ENCODE measurements around the gene TBC1D21. TPM values are rescaled to one million over a fixed set of nuclear protein-coding genes. Genes with fewer than 3 reads are reported as not detected.

TBC1D21 gene
- total and polyA plus RNA-seq, 2 of the 8 experiments (the other 6 are each of a cell fraction or from before 2014, with no cell fraction given): not detected

DNA sequence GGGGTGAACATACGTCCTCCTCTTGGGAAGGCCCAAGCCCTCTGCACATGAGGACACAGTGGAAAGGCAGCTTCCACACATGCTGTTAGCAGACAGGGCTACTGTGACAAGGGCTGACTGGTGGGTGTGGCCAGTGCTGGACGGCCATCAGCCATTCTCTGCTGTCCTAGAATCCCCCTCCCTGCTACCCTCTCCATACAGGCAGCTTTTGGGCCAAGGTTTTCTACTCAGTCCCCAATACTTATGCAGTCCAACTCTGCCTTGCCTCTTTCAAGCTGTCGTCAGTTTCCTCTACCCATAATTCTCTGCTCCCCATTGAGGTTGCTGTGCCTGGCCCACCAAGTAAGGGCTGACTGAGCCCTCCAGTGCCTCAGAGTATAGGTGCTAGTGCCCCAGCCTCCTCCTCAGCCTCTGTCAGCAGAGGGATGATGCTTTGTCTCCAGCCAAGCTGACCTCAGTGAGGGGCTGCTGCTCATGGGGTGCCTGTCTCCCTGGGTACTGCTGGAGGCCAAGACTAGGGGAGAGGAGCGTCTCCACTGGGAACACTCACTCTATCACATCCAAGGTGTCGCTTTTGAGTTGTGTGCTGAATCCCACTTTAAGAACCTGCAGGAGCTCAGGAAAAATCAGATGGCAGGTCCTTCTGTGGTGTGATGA is 55.7 kb downstream of the TBC1D21 start:
- Histone ChIP-seq H3K9me3 (ENCODE audit: insufficient read depth in 2 of 2, low read depth in 1 of 2, low read length in 1 of 2) (no peaks in the 10 kb centered on the region), H2BK15ac (ENCODE audit: low read length) (no peak overlapping the region), H3K4me1 (replicated peaks in 1 of 4; ENCODE audit: control insufficient read depth in 3 of 4, insufficient read depth in 4 of 4, low read length in 3 of 4) (peaks cover 0 to 20% (median 16%) of the 10 kb centered on the region in 4 experiments; a peak in 6 of 7 replicates), H4K91ac (replicated peaks; ENCODE audit: insufficient read length, low read length) (no peak overlapping the region), H3K79me1 (ENCODE audit: low read depth, low read length) (no peaks in the 10 kb centered on the region; the same call in 1 of the 2 replicates), H3K18ac (ENCODE audit: extremely low read depth, low read length) (0 out of 2 replicates have a peak overlapping the region, but pooled peaks have one; percentile 0), H4K8ac (ENCODE audit: extremely low read depth, insufficient read depth, low read length) (no peak overlapping the region), H4K20me1 (replicated peaks in 1 of 2; ENCODE audit: control insufficient read depth in 1 of 2, insufficient read depth in 2 of 2, low read length in 2 of 2) (peaks cover 0 to 7% of the 10 kb centered on the region in 2 experiments), H3K27ac (ENCODE audit: low read depth, low read length) (no peak overlapping the region), H3K36me3 (ENCODE audit: control insufficient read depth in 2 of 4, insufficient read depth in 4 of 4, low read length in 3 of 4) (no peaks in the 10 kb centered on the region), H3K4me2 (ENCODE audit: insufficient read depth in 1 of 2, low read depth in 2 of 2, low read length in 2 of 2) (no peak overlapping the region; a peak in 1 of 4 replicates), H3K23me2 (ENCODE audit: low read depth, low read length) (peaks cover 14% of the 10 kb centered on the region), H3K14ac (ENCODE audit: insufficient read length) (no peak overlapping the region), H2AFZ (ENCODE audit: low read length) (no peak overlapping the region), H3K27me3 (replicated peaks in 1 of 4; ENCODE audit: control insufficient read depth in 3 of 4, extremely low read depth in 1 of 4, insufficient read depth in 3 of 4, low read length in 3 of 4) (peaks cover 0 to 6% (median 2%) of the 10 kb centered on the region in 4 experiments; a peak in 3 of 7 replicates), H2BK12ac (ENCODE audit: low read depth, low read length) (peak overlapping the region; percentile 5; the same call in 1 of the 2 replicates), H3K9ac (replicated peaks in 1 of 4; ENCODE audit: extremely low read depth in 1 of 4, low read depth in 3 of 4, low read length in 3 of 4) (no peak overlapping the region), H2BK20ac (ENCODE audit: low read length) (no peak overlapping the region), H2BK5ac (ENCODE audit: low read depth, low read length) (no peak overlapping the region), H3K79me2 (ENCODE audit: control insufficient read depth in 1 of 2, insufficient read depth in 2 of 2, low read length in 2 of 2) (no peaks in the 10 kb centered on the region), H2AK5ac (ENCODE audit: low read depth, low read length) (no peak overlapping the region), H3K56ac (replicated peaks; ENCODE audit: insufficient read length, low read depth, low read length) (no peak overlapping the region), H4K5ac (ENCODE audit: insufficient read length, low read depth, low read length) (no peak overlapping the region), H2BK120ac (replicated peaks; ENCODE audit: low read depth, low read length) (no peak overlapping the region), H3K4me3 (ENCODE audit: extremely low read depth in 1 of 4, insufficient read depth in 2 of 4, low read depth in 3 of 4, low read length in 4 of 4) (no peak overlapping the region), H3K4ac (replicated peaks; ENCODE audit: insufficient read length, low read depth, low read length) (no peak overlapping the region), H3K23ac (ENCODE audit: insufficient read length) (no peak overlapping the region)
- ChIA-PET POLR2A (ENCODE audit: partially characterized antibody) (no interaction called here), CTCF (ENCODE audit: partially characterized antibody) (interaction anchor here (1.1 to 5.1 kb wide), 8 partner anchors 10 to 297 kb away, joined by 3 to 38 read pairs (median 5); no protein-coding TSS in a partner anchor)
- DNase-seq (ENCODE audit: low read depth in 1 of 2, low spot score in 2 of 2): no peak
- 72% methylated on average over 5 of the region's 5 CpGs; no CpG with 5 or more reads in 1 of the 2 experiments for WGBS, 2 experiments (ENCODE audit: extremely low coverage in 1 of 2, insufficient coverage in 1 of 2, insufficient read length in 1 of 2, insufficient replicate concordance in 2 of 2, low coverage in 1 of 2, low lambda C conversion rate in 2 of 2, missing lambda C conversion rate in 1 of 2)
- no peak for FAIRE-seq
- TF ChIP-seq, protein P1, sequence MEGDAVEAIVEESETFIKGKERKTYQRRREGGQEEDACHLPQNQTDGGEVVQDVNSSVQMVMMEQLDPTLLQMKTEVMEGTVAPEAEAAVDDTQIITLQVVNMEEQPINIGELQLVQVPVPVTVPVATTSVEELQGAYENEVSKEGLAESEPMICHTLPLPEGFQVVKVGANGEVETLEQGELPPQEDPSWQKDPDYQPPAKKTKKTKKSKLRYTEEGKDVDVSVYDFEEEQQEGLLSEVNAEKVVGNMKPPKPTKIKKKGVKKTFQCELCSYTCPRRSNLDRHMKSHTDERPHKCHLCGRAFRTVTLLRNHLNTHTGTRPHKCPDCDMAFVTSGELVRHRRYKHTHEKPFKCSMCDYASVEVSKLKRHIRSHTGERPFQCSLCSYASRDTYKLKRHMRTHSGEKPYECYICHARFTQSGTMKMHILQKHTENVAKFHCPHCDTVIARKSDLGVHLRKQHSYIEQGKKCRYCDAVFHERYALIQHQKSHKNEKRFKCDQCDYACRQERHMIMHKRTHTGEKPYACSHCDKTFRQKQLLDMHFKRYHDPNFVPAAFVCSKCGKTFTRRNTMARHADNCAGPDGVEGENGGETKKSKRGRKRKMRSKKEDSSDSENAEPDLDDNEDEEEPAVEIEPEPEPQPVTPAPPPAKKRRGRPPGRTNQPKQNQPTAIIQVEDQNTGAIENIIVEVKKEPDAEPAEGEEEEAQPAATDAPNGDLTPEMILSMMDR (IDR thresholded peaks at IDR 0.05; ENCODE audit: control extremely low read depth in 1 of 3, insufficient read depth in 1 of 3, low read depth in 1 of 3, low read length in 3 of 3): no peak
- no peak for TF ChIP-seq ZNF274 (IDR thresholded peaks at IDR 0.05; ENCODE audit: borderline replicate concordance, extremely low read depth, low read length)
- TF ChIP-seq, protein P2, sequence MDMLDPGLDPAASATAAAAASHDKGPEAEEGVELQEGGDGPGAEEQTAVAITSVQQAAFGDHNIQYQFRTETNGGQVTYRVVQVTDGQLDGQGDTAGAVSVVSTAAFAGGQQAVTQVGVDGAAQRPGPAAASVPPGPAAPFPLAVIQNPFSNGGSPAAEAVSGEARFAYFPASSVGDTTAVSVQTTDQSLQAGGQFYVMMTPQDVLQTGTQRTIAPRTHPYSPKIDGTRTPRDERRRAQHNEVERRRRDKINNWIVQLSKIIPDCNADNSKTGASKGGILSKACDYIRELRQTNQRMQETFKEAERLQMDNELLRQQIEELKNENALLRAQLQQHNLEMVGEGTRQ (IDR thresholded peaks at IDR 0.05; ENCODE audit: low read length): no peak
- no peak for TF ChIP-seq RAD21 (IDR thresholded peaks at IDR 0.05 in 1 of 2, conservative IDR thresholded peaks at IDR 0.05 in 1 of 2; ENCODE audit: low read depth in 2 of 2, low read length in 2 of 2)
- TF ChIP-seq ASH2L (IDR thresholded peaks at IDR 0.05; ENCODE audit: low read length): no peak
- no peak for TF ChIP-seq HDAC6 (IDR thresholded peaks at IDR 0.05; ENCODE audit: low read depth, low read length)
- TF ChIP-seq POU5F1 (IDR thresholded peaks at IDR 0.05; ENCODE audit: low read depth, low read length): no peak
- no peak for TF ChIP-seq MAFK (IDR thresholded peaks at IDR 0.05; ENCODE audit: low read depth, low read length)

All from H1 (cell line).